Gastroesophageal sphincter (tissue), 3 donors: ENCODE results near the gene MGLL.

Source experiments
- CTCF ChIP-seq, 4 experiments: fragments of 200-600 bp in 2 of 4; fragments of 450-650 bp in 2 of 4; sonication (generic) in 1 of 4; IDR thresholded peaks; one replicate each; pipeline ENCODE4 v1.5.1; 2017 to 2019; ENCODE audit warnings: antibody characterized with exemption in 4 of 4, mild to moderate bottlenecking in 2 of 4, moderate library complexity in 2 of 4
- EP300 ChIP-seq: sonication (generic); formaldehyde crosslinking; IDR thresholded peaks from one replicate; pipeline ENCODE4 v1.6.1; 2017; ENCODE audit warnings: antibody characterized with exemption, mild to moderate bottlenecking

- TF ChIP-seq CTCF (IDR thresholded peaks at IDR 0.05): no peak
- TF ChIP-seq EP300: no peak
Measured at GRCh38 chr3:127777332-127777731, 45.0 kb downstream of the MGLL start.
